Esophagus squamous epithelium (tissue), 4 donors: Measurements from ENCODE around the gene ASB2.

Source experiments
- POLR2A ChIP-seq, 4 donors: fragments of 450-650 bp; IDR thresholded peaks; one replicate each; pipeline ENCODE4 v1.6.1; 2017; ENCODE audit warnings: antibody characterized with exemption in 4 of 4, mild to moderate bottlenecking in 4 of 4, moderate library complexity in 3 of 4
- TF ChIP-seq, protein P1 (sequence below), 6 experiments: fragments of 450-650 bp in 4 of 6; fragments of 200-600 bp in 2 of 6; sonication (generic) in 2 of 6; IDR thresholded peaks; one replicate each; pipeline ENCODE4 v1.5.1; 2016 to 2019; ENCODE audit warnings: antibody characterized with exemption in 6 of 6, mild to moderate bottlenecking in 4 of 6, moderate library complexity in 4 of 6

- TF ChIP-seq, protein P1, sequence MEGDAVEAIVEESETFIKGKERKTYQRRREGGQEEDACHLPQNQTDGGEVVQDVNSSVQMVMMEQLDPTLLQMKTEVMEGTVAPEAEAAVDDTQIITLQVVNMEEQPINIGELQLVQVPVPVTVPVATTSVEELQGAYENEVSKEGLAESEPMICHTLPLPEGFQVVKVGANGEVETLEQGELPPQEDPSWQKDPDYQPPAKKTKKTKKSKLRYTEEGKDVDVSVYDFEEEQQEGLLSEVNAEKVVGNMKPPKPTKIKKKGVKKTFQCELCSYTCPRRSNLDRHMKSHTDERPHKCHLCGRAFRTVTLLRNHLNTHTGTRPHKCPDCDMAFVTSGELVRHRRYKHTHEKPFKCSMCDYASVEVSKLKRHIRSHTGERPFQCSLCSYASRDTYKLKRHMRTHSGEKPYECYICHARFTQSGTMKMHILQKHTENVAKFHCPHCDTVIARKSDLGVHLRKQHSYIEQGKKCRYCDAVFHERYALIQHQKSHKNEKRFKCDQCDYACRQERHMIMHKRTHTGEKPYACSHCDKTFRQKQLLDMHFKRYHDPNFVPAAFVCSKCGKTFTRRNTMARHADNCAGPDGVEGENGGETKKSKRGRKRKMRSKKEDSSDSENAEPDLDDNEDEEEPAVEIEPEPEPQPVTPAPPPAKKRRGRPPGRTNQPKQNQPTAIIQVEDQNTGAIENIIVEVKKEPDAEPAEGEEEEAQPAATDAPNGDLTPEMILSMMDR (IDR thresholded peaks at IDR 0.05) = no peak
- TF ChIP-seq POLR2A (IDR thresholded peaks at IDR 0.05) = peak in 1 of 4 donors; percentile 9
Observed at GRCh38 chr14:93954900-93955849, 21.2 kb downstream of the ASB2 start.
